ENCODE data around the gene RPAP3. TPM values are rescaled to one million over a fixed set of nuclear protein-coding genes. Genes with fewer than 3 reads are reported as not detected.

The RPAP3 gene
- total and polyA plus RNA-seq, 12 donors = 4.8 to 28.0 (median 20.9) TPM

DNA sequence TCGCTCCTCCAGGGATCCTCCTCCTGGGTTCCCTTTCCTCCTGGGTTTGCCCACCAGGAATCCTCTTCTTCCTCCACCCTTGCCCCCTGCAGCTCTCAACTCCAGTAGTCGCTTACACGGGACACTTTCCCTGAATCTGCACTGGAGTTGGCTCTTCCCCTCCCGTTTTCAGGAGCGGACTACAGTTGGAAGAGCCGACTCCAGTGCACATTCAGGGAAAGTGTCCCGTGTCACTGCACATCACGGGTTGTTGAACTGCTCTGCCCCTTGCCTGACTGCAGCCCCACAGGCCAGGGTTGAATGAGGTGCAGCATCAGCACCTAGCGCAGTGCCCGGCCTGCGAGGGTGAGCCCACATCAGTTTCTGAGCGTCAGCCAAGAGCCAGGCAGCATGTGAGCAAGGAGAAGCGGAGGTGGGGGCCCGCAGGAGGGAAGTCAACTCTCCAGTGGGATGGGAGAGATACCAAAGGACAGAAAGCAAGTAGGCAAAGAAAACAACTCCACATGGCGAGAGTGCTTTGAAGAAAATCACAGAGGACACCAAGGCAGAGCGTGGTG is 39.7 kb upstream of the RPAP3 start:
- Histone ChIP-seq H3K9me3 (no peaks in the 10 kb centered on the region), H3K27ac (no peak overlapping the region), H3K27me3 (peaks cover 0 to 5% (median 0%) of the 10 kb centered on the region in 7 donors), H3K4me1 (peaks cover 12 to 33% (median 20%) of the 10 kb centered on the region in 9 donors), H3K4me3 (no peak overlapping the region), H3K36me3 (peaks cover 0 to 60% (median 0%) of the 10 kb centered on the region in 9 donors)
- DNase-seq (no peak), ATAC-seq (peak in 2 of 8 donors; percentile 24 to 28)
- WGBS, 2 donors = 53 to 59% methylated on average over 16 of the region's 16 CpGs
- intact Hi-C loops (cut with DNase I) = no loop called here
- TF ChIP-seq, protein P1, sequence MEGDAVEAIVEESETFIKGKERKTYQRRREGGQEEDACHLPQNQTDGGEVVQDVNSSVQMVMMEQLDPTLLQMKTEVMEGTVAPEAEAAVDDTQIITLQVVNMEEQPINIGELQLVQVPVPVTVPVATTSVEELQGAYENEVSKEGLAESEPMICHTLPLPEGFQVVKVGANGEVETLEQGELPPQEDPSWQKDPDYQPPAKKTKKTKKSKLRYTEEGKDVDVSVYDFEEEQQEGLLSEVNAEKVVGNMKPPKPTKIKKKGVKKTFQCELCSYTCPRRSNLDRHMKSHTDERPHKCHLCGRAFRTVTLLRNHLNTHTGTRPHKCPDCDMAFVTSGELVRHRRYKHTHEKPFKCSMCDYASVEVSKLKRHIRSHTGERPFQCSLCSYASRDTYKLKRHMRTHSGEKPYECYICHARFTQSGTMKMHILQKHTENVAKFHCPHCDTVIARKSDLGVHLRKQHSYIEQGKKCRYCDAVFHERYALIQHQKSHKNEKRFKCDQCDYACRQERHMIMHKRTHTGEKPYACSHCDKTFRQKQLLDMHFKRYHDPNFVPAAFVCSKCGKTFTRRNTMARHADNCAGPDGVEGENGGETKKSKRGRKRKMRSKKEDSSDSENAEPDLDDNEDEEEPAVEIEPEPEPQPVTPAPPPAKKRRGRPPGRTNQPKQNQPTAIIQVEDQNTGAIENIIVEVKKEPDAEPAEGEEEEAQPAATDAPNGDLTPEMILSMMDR (IDR thresholded peaks at IDR 0.05) = no peak

DNA sequence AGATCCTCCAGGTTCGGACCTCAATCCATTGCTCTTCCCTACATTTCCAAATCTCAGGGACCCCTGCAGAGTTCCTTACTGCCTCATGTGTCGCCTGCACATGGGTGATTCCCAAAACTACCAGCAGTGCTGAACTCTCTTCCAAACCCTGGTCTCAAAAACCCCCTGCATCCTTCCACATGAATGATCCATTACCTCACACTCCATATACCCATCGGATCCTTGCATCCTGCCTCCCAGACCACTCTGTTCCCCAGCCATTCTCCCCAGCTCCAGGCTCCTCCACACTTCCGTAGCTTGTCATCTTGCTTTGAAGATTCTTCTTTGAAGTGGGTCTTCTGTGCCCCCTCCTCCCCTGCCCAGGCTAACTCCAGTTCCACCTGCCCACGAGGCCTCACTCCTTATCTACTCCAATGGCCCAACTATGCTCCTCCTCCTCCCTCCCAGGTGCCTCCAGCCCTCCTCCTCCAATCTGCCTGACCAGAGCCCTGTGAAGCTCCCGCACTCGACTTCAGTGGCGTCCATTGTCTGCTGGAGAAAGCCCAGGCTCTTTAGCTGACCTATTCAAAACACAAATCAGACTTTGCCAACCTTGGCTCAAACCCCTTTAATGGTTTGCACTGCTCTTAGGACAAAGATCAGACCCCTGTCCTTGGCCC is 39.1 kb upstream of the RPAP3 start:
- no peak overlapping the region for H3K4me3 ChIP-seq
- WGBS, 2 donors = 76 to 79% methylated on average over 8 of the region's 8 CpGs
- TF ChIP-seq, protein P1 (IDR thresholded peaks at IDR 0.05) = no peak
- H3K4me1 ChIP-seq = peaks cover 14 to 39% (median 22%) of the 10 kb centered on the region in 9 donors
- no peaks in the 10 kb centered on the region for H3K9me3 ChIP-seq
- H3K27ac ChIP-seq = no peak overlapping the region
- peaks cover 0 to 53% (median 0%) of the 10 kb centered on the region in 9 donors for H3K36me3 ChIP-seq
- no peak for DNase-seq
- intact Hi-C loops (cut with DNase I) = loop anchor here in 1 of 10 donors (5.0 kb wide), 1 partner anchor 32 kb away; no protein-coding TSS in a partner anchor
- no peak for ATAC-seq
- H3K27me3 ChIP-seq = peaks cover 0 to 5% (median 0%) of the 10 kb centered on the region in 7 donors

DNA sequence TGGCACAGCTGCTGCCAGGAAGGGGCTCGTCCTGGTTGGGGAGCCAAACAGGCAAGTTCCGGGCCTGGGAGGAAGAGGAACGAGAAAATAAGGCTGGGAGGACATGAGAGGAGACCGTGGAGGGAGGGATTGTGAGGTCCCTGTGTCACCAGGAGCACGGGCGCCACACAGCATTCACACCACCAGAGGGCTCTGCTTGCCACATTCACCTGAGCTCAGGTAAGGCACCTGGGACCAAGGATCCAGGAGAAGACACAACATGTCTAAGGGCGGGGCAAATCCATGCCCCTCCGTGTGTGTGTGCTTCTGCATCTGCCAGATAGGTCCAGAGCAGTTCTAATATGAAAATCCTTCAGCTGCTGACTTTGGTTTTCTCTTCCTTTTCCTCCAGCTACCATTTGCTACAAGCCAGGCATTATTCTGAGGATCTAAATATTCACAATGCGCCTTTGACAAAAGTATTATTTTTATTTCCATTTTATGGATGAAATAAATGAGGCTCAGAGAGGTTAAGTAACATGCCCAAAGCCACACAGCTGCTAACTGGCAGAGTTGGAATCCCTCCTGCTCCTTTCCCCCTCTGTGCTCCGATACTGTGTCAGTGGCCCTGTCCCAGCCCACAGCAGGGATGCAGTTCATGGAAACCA is 38.3 kb upstream of the RPAP3 start:
- H3K36me3 ChIP-seq = peaks cover 0 to 48% (median 0%) of the 10 kb centered on the region in 9 donors
- ATAC-seq (no peak), DNase-seq (no peak)
- peaks cover 14 to 47% (median 28%) of the 10 kb centered on the region in 9 donors for H3K4me1 ChIP-seq
- H3K27ac ChIP-seq = peak overlapping the region in 1 of 10 donors; percentile 5
- H3K9me3 ChIP-seq = no peaks in the 10 kb centered on the region
- intact Hi-C loops (cut with DNase I) = loop anchor here in 1 of 10 donors (5.0 kb wide), 1 partner anchor 33 kb away; no protein-coding TSS in a partner anchor
- TF ChIP-seq, protein P1 (IDR thresholded peaks at IDR 0.05) = peak in 7 of 9 donors; percentile 10 to 46 (median 34)
- WGBS, 2 donors = 70 to 73% methylated on average over 10 of the region's 10 CpGs
- no peak overlapping the region for H3K4me3 ChIP-seq
- peaks cover 0 to 5% (median 0%) of the 10 kb centered on the region in 7 donors for H3K27me3 ChIP-seq

DNA sequence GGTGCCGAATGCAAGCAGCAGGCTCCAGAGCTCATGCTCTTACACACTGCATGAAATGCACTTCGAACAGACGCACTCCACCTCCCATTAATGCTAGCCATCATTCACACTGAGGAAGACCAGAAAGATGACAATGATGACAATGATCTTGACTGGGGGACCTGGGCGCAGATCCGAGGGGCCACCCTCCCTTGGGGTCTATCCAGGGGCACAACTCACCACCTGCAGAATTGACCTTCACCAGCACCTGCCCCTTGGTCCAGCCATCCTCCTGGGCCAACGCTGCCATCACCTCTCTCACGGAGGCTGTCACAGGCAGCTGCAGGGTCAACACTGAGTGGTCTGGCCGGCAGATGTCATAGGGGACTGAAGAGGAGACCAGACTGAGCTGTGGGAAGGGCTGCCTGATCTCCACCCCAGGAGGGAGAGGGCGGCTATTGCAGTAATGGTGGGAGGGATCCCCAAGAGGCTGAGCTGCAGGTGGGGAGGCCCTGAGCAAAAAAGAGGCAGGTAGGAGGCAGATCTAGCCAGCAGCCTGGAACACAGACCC is 37.6 kb upstream of the RPAP3 start:
- intact Hi-C loops (cut with DNase I) = loop anchor here in 1 of 10 donors (5.0 kb wide), 1 partner anchor 34 kb away; no protein-coding TSS in a partner anchor
- Histone ChIP-seq H3K9me3 (no peaks in the 10 kb centered on the region), H3K36me3 (peaks cover 0 to 48% (median 0%) of the 10 kb centered on the region in 9 donors), H3K4me1 (peaks cover 14 to 54% (median 31%) of the 10 kb centered on the region in 9 donors), H3K27me3 (peaks cover 0 to 5% (median 0%) of the 10 kb centered on the region in 7 donors), H3K27ac (no peak overlapping the region), H3K4me3 (no peak overlapping the region)
- DNase-seq = no peak
- WGBS, 2 donors = 83 to 90% methylated on average over 9 of the region's 9 CpGs
- ATAC-seq = no peak
- TF ChIP-seq, protein P1 (IDR thresholded peaks at IDR 0.05) = no peak

All from heart right ventricle (tissue), 16 donors.